ENCODE data around the gene TOPBP1. TPM values are rescaled to one million over a fixed set of nuclear protein-coding genes. Genes with fewer than 3 reads are reported as not detected.

The TOPBP1 gene
- total and polyA plus RNA-seq, 2 of the 4 experiments (the other 2 are of a cell fraction) = 19.5 to 50.5 TPM

DNA sequence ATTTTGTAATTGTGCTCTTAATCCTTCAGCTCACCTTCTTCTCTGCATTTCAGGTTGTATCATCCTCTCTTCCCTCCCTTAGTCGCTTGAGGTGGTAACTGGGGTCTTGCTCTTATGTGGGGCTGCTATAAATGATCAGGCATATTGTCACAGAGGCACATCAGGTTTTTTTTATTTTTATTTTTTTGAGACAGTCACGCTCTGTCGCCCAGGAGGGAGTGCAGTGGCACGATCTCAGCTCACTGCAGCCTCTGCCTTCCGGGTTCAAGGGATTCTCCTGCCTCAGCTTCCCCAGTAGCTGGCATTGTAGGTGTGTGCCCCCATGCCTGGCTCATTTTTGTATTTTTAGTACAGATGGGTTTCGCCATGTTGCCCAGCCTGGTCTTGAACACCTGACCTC lies 78.3 kb downstream of the TOPBP1 start:
- Histone ChIP-seq H3K9ac (ENCODE audit: low read depth, low read length) (no peak overlapping the region), H3K4me1 (ENCODE audit: control insufficient read depth, insufficient read depth, low read length) (0 out of 2 replicates have a peak, but pooled peaks cover 1% of the 10 kb centered on the region), H4K91ac (ENCODE audit: insufficient read depth, low read depth, low read length) (no peak overlapping the region), H4K20me1 (ENCODE audit: insufficient read depth, low read length) (peaks cover 75% of the 10 kb centered on the region), H2BK15ac (ENCODE audit: low read depth, low read length) (no peak overlapping the region), H3K27me3 (ENCODE audit: control insufficient read depth, insufficient read depth, low read length) (no peaks in the 10 kb centered on the region), H3K14ac (replicated peaks; ENCODE audit: low read depth, low read length) (no peak overlapping the region), H3K9me3 (ENCODE audit: control insufficient read depth, insufficient read depth, low read length) (no peaks in the 10 kb centered on the region), H3K18ac (ENCODE audit: low read depth, low read length) (no peak overlapping the region), H3K4me2 (ENCODE audit: low read depth, low read length) (no peak overlapping the region), H2AK5ac (ENCODE audit: low read depth, low read length) (no peak overlapping the region), H3K23ac (ENCODE audit: low read depth, low read length) (no peak overlapping the region), H3K79me1 (ENCODE audit: low read depth in 1 of 2, low read length in 2 of 2) (peaks cover 20 to 36% of the 10 kb centered on the region in 2 experiments), H4K5ac (ENCODE audit: low read depth, low read length) (no peak overlapping the region), H3K56ac (ENCODE audit: extremely low read depth, insufficient read depth, low read length) (no peak overlapping the region), H3K27ac (ENCODE audit: insufficient read depth, low read length) (no peak overlapping the region), H3K36me3 (ENCODE audit: control insufficient read depth, insufficient read depth, low read length) (peaks cover 61% of the 10 kb centered on the region), H2BK120ac (ENCODE audit: low read depth, low read length) (no peak overlapping the region), H2AFZ (replicated peaks; ENCODE audit: low read length, poor library complexity) (no peak overlapping the region), H4K8ac (ENCODE audit: low read depth in 2 of 2, low read length in 2 of 2) (no peak overlapping the region), H3K4me3 (ENCODE audit: insufficient read depth, low read depth, low read length) (no peak overlapping the region), H2BK20ac (ENCODE audit: low read depth, low read length) (no peak overlapping the region), H2BK5ac (ENCODE audit: low read depth, low read length, poor library complexity, severe bottlenecking) (no peak overlapping the region), H2AK9ac (replicated peaks; ENCODE audit: low read depth, low read length, poor library complexity) (no peak overlapping the region), H3K9me1 (ENCODE audit: insufficient read depth, low read length) (peaks cover 2% of the 10 kb centered on the region; the same call in 1 of the 2 replicates), H3K4ac (ENCODE audit: low read depth, low read length) (no peak overlapping the region)
- ChIA-PET CTCF (no interaction called here), POLR2A (ENCODE audit: unreplicated experiment) (no interaction called here)
- ATAC-seq (ENCODE audit: low read depth) (no peak), DNase-seq (no peak)
- TF ChIP-seq MXI1 (IDR thresholded peaks at IDR 0.05; ENCODE audit: borderline replicate concordance, low read depth, low read length) (no peak), MAZ (IDR thresholded peaks at IDR 0.05; ENCODE audit: borderline replicate concordance, low read depth, low read length) (no peak), BHLHE40 (IDR thresholded peaks at IDR 0.05; ENCODE audit: low read depth, low read length) (no peak), RAD21 (IDR thresholded peaks at IDR 0.05; ENCODE audit: low read length) (no peak), RCOR1 (IDR thresholded peaks at IDR 0.05; ENCODE audit: insufficient replicate concordance, low read length) (no peak), CEBPB (IDR thresholded peaks at IDR 0.05; ENCODE audit: low read depth, low read length) (no peak), FOS (IDR thresholded peaks at IDR 0.05; ENCODE audit: low read depth, low read length) (no peak), CTCF (conservative IDR thresholded peaks at IDR 0.05; ENCODE audit: low read depth, low read length) (no peak)
- TF ChIP-seq, protein P1, sequence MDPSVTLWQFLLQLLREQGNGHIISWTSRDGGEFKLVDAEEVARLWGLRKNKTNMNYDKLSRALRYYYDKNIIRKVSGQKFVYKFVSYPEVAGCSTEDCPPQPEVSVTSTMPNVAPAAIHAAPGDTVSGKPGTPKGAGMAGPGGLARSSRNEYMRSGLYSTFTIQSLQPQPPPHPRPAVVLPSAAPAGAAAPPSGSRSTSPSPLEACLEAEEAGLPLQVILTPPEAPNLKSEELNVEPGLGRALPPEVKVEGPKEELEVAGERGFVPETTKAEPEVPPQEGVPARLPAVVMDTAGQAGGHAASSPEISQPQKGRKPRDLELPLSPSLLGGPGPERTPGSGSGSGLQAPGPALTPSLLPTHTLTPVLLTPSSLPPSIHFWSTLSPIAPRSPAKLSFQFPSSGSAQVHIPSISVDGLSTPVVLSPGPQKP (IDR thresholded peaks at IDR 0.05; ENCODE audit: borderline replicate concordance, low read depth, low read length) = no peak
- dilution Hi-C loops (cut with HindIII; ENCODE audit: low sequenced_read_pairs, unreplicated experiment) = no loop called here
- BruUV-seq (replicated peaks) = no TSS peak
- intact Hi-C loops (cut with micrococcal nuclease) = no loop called here
- in situ Hi-C loops (cut with MboI; ENCODE audit: low sequenced_read_pairs) = no loop called here
- WGBS, 2 experiments (ENCODE audit: extremely low coverage in 2 of 2, insufficient read length in 1 of 2) = 100% methylated on average over 1 of the region's 6 CpGs; no CpG with 5 or more reads in 1 of the 2 experiments
